GM21528 (cell line): Measurements from ENCODE around the gene IQUB.
"Not testable (repeated sequence)": the region's sequence is repeated elsewhere in the genome, so short reads cannot be mapped to it uniquely, and the experiment has no call there.

ENCODE experiments used
- ATAC-seq: cut with Tn5 transposase; IDR thresholded peaks from one replicate; pipeline ENCODE4 v1.9.1; 2021; ENCODE audit warnings: mild to moderate bottlenecking, moderate library complexity; ENCODE audit not compliant: unreplicated experiment, low FRiP score

The IQUB gene

DNA sequence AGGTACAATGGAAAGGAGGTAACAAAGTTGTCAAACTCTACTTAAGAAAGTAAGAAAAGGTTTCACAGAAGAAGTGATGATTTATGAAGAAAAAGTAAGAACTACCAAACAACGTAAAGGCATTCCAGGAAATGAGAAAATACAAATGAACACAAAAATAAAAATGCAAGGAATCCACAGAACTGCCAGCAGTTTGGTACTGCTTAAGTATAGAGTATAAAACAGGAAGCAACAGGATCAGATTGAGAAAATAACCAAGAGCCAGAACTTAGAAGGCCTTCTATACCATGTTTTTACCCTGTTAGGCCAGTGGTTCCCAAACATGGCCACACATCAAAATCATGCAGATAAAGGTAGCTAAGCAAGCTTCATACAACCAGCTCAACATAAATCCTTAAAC, 14.0 kb upstream of the IQUB start:
- ATAC-seq, result no peak

DNA sequence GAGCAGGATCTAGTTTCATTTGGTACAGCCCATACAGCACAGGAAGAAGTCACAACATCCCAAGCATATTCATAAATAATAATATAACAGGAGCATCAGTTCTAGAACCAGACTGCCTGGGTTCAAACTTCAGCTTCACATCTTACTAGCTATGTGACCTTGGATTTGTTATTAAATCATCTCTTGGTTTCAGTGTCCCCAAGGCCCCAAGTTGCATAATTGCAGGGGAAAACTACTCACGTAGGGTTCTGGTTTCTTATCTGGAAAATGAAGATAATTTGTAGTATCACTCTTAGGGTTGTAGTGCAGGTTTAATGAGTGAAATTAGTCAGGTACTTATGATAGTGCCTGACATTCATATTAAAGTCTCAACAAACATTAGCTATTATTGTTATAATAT, 5.5 kb upstream of the IQUB start:
- no peak for ATAC-seq

DNA sequence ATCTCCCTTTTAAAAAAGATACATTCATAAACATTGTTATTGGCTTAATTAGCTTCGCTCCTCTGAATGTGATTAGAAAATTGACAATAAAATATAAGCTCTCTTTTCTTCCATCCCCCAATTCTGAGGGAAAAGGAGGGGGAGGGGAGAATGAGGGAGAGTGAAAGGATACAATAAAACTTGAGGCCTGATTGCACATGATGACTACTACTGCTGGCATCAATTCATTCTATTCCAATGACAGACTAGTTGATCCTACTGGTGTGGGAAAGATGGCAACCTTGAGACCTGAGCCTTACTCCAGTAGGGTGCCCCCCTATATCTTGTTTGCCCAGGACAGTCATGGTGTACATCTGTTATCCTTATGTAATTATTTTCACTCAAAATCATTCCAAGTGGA, 4.5 kb upstream of the IQUB start:
- ATAC-seq, result no peak

DNA sequence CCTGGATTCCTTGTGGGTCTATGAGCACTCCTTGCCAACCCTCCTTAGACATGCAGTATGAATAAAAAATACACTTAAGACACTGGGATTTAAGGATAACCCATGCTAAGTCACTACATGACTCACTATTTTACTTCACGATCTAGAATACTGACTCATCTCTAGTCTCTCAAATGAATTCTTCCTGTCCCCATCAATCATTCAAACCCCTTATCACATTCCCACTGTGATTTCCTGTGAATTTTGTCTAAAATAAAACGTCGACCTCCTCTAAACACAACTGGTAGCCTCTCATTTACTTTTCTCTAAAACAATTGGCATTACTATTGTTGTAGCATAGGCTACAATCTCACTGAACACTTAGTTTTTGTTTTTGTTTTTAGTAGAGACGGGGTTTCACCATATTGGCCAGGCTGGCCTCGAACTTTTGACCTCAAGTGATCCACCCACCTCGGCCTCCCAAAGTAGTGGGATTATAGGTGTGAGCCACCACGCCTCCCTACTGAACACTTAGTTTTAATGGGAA, 3.9 kb upstream of the IQUB start:
- ATAC-seq, result no peak

DNA sequence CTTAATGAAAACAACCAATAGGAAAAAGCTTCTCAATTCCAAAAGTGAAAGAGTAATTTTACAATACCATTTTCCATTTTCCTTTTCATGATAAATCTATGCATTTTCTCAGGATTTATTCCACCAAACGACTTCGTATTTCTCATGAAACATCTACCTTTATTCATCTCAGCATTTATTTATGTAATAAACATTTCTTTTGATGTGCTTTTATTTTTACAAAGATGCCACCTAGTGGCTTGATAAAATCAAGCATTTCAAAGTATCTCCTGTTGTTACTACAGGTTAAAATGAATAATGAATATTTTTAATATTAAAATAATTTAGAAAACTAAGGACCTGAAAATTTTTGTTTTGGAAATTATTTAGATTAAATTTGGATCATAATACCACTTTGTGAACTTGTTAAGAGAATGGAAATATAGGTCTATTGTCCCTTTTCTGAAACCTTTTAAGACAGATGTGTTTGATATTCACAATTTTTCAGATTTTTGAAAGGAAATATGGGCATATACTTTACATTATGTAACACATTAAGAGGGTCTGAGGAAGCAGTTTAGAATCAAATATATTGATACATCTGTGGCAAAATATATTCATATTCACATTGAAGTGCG, 2.7 kb upstream of the IQUB start:
- ATAC-seq, result no peak

DNA sequence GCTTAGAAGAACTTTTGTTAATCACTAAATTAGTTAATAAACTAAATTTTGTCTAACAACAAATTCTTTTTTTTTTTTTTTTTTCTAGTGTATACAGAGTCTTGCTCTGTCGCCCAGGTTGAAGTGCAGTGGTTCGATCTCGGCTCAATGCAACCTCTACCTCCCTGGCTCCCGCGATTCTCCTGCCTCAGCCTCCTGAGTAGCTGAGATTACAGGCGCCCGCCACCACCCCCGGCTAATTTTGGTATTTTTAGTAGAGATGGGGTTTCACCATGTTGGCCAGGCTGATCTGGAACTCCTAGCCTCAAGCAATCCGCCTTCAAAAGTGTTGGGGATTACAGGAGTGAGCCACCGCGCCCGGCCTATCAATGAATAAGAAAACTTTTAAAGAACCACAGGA, 1.1 kb upstream of the IQUB start:
- no peak for ATAC-seq

DNA sequence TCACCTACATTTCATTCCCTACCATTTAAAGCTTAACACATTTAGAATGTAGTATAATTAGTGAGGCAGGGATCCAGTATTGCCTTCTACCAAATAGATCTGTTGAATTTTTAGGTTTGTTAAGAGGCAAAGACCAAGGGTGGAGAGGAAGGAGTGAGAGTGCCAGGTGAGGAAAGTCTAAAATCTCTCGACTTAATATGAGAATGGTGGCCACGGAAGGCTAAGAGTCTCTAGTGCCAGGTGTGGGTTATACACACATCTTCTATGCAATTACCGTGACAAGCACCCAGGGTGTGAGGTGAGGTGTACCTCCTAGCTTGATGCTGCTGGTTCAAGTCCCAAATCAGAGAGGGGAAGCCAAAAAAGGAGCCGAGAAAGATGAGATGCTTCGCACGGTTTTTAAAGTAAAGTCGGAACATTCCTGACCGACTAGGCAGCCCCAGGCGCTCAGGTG, 439 bp downstream of the IQUB start:
- peak; percentile 14 for ATAC-seq

DNA sequence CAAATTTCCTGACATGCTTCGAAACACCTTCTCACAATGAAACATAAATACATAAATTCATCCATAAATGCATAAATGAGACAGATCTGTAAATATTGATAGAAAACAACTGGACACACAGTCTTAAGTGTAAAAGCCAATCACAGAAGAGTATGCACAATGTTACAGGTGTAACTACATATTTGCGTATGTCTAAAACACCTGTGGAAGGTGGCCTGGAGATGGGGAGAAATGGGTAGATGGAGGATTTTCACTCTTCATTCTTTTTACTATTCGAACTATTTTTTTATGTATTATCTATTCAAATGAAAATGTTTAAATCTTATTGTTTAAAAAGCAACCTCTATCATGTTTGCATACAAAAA, 860 bp downstream of the IQUB start:
- ATAC-seq, result no peak

DNA sequence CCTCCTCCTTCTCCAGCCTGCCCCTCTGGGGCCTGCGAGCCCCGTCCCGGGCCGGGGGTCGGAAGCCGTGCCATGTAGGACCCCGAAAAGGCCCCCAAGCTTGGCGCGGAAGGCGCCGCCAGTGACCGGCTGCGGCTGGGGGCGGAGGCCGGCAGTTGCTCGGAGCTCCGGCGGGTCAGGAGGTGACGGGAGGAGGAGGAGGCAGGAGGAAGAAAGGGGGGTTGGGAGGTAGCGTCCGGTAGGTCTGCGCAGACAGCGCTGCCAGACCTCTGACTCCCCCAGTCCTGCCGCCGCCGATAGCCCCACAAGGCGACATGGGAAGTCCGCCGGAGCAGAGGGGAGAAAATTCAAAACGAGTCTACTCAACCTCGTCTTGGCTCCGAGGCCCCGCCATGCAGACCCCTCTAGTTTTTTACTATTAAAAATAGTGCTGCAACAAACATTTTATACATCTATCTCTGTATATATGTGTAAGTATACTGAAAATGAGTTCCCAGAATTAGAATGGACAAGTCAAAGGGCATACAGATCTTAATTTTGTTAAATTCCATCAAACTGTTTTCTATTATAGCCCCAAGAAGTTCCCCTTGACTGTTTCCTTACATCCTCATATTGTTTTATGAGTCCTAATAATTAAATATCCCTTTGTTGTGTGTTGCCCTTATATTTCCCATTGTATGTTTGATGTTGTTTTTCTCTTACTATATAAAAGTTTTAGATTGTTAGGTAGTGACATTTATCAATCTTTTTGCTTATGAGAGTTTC, 1.4 kb downstream of the IQUB start:
- peak; percentile 42 for ATAC-seq

DNA sequence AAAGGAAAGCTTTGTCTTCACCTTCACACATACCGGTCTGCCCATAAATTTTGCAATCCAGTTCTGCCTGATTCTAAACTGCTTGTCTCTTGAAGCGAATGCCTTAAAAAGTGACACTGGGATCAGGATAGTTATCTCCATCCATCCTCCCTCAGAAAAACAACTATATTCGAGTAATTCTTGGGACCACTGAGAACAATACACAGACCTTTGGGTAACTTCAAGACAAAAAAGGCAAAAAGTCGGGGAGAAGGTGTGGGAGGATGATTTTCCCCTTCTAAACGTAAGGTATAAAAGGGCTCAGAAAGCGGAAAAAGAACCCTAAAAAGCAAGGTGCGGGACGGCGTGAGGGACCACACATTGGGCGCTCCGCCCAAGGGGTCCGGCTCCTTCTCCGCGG, 2.1 kb downstream of the IQUB start:
- ATAC-seq, result peak; percentile 3

DNA sequence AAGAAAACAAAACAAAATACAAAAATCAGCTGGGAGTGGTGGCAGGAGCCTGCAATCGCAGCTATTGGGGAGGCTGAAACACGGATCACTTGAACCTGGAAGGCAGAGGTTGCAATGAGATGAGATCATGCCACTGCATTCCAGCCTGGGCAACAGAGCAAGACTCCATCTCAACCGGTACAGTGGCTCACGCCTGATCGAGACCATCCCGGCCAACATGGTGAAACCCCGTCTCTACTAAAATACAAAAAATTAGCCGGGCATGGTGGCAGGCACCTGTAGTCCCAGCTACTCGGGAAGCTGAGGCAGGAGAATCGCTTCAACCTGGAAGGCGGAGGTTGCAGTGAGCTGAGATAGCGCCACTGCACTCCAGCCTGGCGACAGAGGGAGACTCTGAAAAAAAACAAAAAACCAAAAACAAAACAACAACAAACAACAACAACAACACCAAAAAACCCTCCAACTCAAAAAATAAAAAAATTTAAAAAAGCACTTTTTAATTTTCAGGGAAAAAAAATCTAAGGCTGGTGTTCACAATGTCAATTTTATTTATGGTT, 4.3 kb downstream of the IQUB start:
- not testable (repeated sequence) for ATAC-seq

DNA sequence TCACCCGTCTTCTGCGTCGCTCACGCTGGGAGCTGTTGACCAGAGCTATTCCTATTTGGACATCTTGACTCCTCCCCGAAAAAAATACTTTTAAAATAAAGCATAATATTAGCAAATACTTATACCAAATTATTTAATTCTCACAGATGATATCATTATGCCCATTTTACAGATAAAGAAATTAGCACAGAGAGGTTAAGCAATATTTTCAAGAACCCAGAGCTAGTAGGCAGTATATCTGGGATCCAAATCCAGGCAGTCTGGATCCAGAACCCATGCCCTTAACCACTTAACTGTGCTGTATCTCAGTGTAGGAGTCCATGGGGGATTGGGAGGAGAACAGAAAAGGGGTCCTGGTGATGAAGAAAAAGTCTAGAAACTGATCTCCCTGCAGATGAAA, 6.1 kb downstream of the IQUB start:
- ATAC-seq, result no peak

DNA sequence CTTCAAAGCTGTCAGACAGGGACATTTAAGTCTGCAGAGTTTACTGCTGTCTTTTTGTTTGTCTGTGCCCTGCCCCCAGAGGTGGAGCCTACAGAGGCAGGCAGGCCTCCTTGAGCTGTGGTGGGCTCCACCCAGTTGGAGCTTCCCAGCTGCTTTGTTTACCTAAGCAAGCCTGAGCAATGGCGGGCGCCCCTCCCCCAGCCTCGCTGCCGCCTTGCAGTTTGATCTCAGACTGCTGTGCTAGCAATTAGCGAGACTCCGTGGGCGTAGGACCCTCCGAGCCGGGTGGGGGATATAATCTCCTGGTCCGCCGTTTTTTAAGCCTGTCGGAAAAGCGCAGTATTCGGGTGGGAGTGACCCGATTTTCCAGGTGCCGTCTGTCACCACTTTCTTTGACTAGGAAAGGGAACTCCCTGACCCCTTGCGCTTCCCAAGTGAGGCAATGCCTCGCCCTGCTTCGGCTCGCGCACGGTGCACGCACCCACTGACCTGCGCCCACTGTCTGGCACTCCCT, 6.6 kb downstream of the IQUB start:
- not testable (repeated sequence) for ATAC-seq

DNA sequence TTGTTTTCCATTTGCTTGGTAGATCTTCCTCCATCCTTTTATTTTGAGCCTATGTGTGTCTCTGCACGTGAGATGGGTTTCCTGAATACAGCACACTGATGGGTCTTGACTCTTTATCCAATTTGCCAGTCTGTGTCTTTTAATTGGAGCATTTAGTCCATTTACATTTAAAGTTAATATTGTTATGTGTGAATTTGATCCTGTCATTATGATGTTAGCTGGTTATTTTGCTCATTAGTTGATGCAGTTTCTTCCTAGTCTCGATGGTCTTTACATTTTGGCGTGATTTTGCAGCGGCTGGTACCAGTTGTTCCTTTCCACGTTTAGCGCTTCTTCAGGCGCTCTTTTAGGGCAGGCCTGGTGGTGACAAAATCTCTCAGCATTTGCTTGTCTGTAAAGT, 7.9 kb downstream of the IQUB start:
- ATAC-seq, result not testable (repeated sequence)

DNA sequence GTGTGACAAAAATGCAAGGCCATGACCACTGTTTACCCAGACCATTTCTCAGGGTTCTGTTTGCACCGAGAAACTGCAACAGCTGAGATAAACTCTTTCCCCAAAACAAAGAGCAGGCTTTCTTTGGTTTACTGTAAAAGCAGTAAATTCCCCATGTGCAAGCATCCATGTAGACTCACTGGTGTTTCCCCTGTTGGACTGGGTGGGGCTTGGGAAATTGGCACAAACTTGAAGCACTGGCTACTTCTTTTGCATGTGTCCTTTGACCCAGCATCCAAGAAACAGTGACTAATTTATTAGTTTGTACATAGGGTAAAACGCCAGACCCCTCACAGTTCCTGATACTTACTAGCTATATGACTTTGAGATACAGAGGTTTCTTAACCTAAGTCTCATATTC, 12.3 kb downstream of the IQUB start:
- no peak for ATAC-seq

DNA sequence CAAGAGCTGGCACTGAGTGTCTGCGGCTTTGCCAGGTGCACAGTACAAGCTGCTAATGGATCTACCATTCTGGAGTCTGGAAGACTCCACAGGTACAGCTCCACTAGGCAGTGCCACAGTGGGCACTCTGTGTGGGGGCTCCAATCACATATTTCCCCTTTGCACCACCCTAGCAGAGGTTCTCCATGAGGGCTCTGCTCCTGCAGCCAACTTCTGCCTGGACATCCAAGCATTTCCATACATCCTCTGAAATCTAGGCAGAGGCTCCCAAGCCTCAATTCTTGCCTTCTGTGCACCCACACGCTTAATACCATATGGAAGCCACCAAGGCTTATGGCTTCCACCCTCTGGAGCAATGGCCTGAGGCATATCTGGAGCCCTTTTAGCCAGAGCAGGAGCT, 29.2 kb downstream of the IQUB start:
- ATAC-seq, result no peak

DNA sequence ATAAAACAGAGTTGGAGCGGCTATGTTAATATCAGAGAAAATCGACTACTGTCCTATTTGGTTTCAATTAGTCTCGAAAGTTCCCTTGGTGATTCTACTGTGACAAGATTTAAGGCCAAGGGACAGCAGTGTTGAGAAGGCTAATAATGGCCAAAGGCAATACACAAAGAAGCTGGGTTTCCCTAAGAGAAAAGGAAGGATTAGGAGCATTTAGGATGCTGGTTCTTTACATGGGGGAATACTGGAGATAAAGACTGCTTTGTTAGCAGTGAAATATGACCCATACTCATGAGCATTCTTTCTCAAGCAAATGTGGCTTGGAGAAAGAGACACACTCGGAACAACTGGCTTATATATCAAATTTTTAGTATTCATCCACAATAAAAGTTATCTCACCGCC, 32.2 kb downstream of the IQUB start:
- ATAC-seq, result no peak

DNA sequence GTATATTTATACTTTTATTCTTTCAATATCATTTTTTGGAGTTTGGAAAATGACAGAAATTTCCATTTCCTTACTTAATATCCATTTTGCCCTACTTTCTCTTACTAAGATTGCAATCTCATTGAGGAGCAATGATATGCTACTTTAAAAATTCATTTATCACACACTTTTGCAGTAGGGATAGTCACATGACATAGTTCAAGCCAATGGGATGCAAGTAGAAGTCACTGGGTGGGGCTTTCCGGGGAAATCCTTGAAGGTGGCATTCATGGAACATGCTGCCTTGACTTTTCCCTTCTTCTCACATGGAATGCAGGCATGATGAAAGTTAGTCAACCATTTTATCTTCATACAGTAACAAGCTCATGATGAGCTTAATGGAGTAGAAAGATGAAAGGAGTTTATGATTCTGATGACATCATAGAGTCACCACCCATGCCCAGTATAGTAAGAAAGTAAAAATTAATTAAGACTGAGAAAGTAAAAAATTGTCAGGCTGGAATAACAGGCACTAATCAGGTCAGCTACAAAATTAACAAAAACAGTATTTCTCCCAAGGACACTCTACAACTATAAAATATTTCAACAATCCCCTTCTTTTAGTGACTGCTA, 33.4 kb downstream of the IQUB start:
- no peak for ATAC-seq

DNA sequence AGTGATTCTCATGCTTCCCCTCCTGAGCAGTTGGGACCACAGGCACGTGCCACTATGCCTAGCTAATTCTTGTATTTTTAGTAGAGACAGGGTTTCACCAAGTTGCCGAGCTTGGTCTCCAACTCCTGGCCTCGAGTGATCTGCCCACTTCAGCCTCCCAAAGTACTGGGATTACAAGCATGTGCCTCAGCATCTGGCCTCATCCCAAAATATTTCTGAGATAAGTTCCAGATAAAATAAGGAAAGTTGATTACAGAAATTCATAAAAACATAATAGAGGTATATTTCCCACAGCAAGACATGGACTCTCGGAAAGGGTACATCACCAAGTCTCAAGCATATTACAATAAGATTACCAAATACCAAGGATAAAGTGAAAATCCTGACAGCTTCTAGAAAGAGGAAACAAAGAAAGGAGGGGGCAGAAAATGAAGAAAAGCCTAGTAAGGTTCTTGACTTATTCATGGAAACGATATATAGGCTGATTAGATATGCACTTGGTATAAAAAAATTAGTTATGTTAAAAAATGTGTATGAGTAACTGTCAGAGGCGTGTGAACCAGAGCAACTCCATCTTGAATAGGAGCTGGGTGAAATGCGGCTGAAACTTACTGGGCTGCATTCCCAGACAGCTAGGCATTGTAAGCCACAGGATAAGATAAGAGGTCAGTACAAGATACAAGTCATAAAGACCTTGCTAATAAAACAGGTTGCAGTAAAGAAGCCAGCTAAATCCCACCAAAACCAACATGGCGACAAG, 35.0 kb downstream of the IQUB start:
- ATAC-seq, result no peak

DNA sequence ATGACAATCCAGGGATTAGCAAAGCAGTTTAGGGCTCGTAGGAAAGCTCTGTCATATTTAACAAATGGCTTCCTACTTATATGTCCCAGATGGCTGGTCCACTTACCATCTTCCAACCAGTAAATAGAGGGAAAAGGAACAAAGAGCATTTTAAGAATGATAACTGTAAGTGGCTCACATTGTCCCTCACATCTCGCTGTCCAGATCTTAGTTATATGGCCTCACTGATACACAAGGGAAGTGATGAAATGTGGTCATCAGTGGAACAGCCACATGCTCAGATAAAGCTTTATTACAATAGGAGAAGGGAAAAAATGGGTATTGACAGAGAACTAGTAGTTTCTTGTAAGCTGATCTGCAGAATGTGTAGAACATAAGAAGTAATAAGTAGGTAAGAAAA, 35.8 kb downstream of the IQUB start:
- no peak for ATAC-seq

DNA sequence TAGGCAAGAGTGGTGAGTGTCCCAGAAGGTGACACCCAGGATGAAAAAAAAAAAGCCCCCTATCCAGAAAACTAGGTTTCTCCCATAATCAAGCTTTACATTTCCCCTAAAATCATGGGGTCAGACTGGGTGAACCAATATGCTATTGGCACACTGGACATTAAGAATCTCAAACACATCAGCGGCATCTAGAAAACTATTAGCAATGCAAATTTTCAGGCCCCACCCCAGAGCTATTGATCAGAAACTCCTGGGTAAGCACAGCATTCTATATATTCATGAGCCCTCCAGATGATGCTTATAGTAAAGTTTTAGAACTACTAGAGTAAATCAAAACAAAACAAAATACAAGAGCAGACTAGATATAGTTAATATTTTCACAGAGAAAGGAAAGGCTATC, 36.4 kb downstream of the IQUB start:
- no peak for ATAC-seq
